22Rv1 (cell line): ENCODE measurements around the gene RCOR3.

Experiments used
- H3K27ac ChIP-seq: fragments of 450-650 bp; 2 replicates; pipeline ENCODE4 v1.5.1; 2017
- ZFX ChIP-seq: fragments of 450-650 bp; IDR thresholded peaks from 2 replicates; pipeline ENCODE4 v1.6.1; 2017; ENCODE audit warnings: antibody characterized with exemption, borderline replicate concordance
- TF ChIP-seq, protein P1 (sequence below): fragments of 450-650 bp; IDR thresholded peaks from 2 replicates; pipeline ENCODE4 v1.5.1; 2017; ENCODE audit warnings: mild to moderate bottlenecking

RCOR3 gene

DNA sequence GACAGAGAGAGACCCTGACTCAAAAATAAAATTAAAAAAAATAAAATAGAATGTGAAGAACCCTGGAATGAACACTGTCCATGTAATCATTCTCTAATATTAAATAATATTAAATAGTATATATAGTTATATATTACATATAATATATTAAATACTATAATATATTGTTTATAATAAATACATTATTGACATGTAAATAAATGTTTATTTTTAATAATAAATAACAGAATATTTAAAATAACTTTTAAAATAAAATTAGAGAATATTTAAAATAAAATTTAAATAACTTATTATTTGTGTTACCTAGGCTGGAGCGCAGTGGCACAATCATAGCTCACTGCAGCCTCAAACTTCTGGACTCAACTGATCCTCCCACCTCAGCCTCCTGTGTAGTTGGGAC is 99.5 kb downstream of the RCOR3 start:
- TF ChIP-seq ZFX: no peak
- TF ChIP-seq, protein P1, sequence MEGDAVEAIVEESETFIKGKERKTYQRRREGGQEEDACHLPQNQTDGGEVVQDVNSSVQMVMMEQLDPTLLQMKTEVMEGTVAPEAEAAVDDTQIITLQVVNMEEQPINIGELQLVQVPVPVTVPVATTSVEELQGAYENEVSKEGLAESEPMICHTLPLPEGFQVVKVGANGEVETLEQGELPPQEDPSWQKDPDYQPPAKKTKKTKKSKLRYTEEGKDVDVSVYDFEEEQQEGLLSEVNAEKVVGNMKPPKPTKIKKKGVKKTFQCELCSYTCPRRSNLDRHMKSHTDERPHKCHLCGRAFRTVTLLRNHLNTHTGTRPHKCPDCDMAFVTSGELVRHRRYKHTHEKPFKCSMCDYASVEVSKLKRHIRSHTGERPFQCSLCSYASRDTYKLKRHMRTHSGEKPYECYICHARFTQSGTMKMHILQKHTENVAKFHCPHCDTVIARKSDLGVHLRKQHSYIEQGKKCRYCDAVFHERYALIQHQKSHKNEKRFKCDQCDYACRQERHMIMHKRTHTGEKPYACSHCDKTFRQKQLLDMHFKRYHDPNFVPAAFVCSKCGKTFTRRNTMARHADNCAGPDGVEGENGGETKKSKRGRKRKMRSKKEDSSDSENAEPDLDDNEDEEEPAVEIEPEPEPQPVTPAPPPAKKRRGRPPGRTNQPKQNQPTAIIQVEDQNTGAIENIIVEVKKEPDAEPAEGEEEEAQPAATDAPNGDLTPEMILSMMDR: no peak
- no peak overlapping the region for H3K27ac ChIP-seq

DNA sequence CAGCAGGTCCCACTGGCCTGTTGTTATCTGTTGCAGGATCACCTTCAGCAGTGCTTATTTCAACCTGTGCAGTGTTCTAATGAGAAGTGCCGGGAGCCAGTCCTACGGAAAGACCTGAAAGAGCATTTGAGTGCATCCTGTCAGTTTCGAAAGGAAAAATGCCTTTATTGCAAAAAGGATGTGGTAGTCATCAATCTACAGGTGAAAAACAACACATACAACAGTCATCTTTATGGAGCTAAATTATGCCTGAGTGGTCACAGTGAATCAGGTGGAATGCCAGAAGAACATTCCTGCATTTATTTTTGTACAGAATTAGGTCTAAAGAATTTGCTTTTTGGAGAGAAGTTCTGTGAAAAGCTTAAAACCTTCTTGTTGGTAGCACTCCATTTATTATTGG is 100.7 kb downstream of the RCOR3 start:
- no peak overlapping the region for H3K27ac ChIP-seq
- TF ChIP-seq ZFX: no peak
- TF ChIP-seq, protein P1: no peak

DNA sequence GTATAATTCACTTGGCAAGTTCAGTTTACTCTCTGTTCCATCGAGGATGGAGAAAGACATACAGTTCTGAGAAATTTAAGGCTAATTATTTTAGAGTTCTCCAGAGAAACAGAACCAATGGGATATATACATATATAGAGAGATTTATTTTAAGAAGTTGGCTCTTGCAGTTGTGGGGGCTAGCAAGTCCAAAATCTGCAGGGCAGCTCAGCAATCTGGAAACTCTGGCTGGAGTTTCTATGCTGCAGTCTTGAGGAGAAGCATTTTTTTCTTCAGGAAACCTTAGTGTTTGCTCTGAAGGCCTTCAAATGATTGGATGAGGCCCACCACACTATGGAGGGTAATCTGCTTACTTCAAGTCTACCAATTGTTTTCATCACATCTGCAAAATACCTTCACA is 102.0 kb downstream of the RCOR3 start:
- no peak overlapping the region for H3K27ac ChIP-seq
- TF ChIP-seq, protein P1: no peak
- no peak for TF ChIP-seq ZFX
